ENCODE data around the gene CLIP1. TPM values are rescaled to one million over a fixed set of nuclear protein-coding genes. Genes with fewer than 3 reads are reported as not detected.

The CLIP1 gene
- total and polyA plus RNA-seq, 2 of the 8 experiments (the other 6 are each of a cell fraction or from before 2014, with no cell fraction given), result 19.0 to 27.6 TPM

DNA sequence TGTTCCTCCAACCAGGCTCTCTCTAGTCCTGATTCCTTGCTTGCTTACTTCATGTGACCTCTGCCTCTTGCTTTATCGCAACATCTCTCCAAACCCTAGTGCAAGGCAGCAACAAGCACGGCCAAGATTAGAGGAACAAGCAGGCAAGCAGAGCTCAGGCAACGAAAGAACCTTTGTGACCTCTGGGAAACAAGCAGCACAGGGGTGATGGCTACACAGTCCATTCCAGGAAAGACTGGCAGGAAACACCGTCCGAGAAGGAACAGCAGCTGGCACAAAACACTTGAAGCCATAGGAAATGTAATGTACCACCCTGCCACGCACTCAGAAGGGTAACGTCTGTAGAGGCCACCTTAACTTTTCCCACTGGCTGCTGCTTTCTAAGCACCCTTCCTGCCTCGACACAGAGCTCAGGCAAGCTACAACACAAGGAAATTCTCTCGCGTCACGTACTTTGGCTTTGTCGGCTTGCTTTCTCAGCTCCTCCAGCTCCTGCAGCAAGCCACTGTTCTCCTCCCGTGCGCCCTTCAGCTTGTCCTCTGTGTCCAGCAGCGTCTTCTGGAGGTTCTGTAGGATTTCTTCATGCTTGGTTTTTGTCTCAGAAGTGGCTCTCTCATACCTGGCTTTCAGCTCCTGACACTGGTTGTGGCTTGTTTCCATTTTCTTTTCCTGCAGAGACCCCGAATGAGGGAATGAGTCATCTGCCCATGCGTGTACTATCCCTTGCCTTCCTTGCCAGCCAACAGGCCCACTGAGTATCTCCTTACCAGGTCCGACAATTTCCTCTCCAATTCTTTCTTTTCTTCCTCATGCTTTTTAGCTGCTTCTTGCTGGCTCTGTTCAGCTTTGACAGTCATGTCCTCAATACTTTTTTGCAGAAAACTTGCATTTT lies 94.7 kb downstream of the CLIP1 start:
- no peaks in the 10 kb centered on the region for H3K79me1 ChIP-seq (ENCODE audit: low read depth, low read length)
- H3K4me1 ChIP-seq (replicated peaks in 1 of 4; ENCODE audit: control insufficient read depth in 3 of 4, insufficient read depth in 4 of 4, low read length in 3 of 4), result peaks cover 0 to 2% (median 0%) of the 10 kb centered on the region in 4 experiments; a peak in 1 of 7 replicates
- H3K4me3 ChIP-seq (ENCODE audit: extremely low read depth in 1 of 4, insufficient read depth in 2 of 4, low read depth in 3 of 4, low read length in 4 of 4), result no peak overlapping the region
- no peak overlapping the region for H3K56ac ChIP-seq (replicated peaks; ENCODE audit: insufficient read length, low read depth, low read length)
- ChIA-PET CTCF (ENCODE audit: partially characterized antibody) (interaction anchor here (1.4 to 3.1 kb wide), 4 partner anchors 9 to 138 kb away, joined by 4 to 10 read pairs (median 7); no protein-coding TSS in a partner anchor), POLR2A (ENCODE audit: partially characterized antibody) (interaction anchor here (1.7 kb wide), 1 partner anchor 40 kb away, joined by 4 read pairs; no protein-coding TSS in a partner anchor)
- H3K9ac ChIP-seq (replicated peaks in 1 of 4; ENCODE audit: extremely low read depth in 1 of 4, low read depth in 3 of 4, low read length in 3 of 4), result no peak overlapping the region
- no peak overlapping the region for H3K4ac ChIP-seq (replicated peaks; ENCODE audit: insufficient read length, low read depth, low read length)
- H2BK20ac ChIP-seq (ENCODE audit: low read length), result no peak overlapping the region
- no peak overlapping the region for H2BK12ac ChIP-seq (ENCODE audit: low read depth, low read length)
- H2BK120ac ChIP-seq (replicated peaks; ENCODE audit: low read depth, low read length), result no peak overlapping the region
- WGBS, 2 experiments (ENCODE audit: extremely low coverage in 1 of 2, insufficient coverage in 1 of 2, insufficient read length in 1 of 2, insufficient replicate concordance in 2 of 2, low coverage in 1 of 2, low lambda C conversion rate in 2 of 2, missing lambda C conversion rate in 1 of 2), result 91% methylated on average over 18 of the region's 18 CpGs; no CpG with 5 or more reads in 1 of the 2 experiments
- DNase-seq (ENCODE audit: low read depth in 1 of 2, low spot score in 2 of 2) (peak in 1 of 2 experiments; percentile 10), FAIRE-seq (no peak)
- no peak overlapping the region for H3K14ac ChIP-seq (ENCODE audit: insufficient read length)
- no peak overlapping the region for H3K4me2 ChIP-seq (ENCODE audit: insufficient read depth in 1 of 2, low read depth in 2 of 2, low read length in 2 of 2)
- no peaks in the 10 kb centered on the region for H3K9me3 ChIP-seq (ENCODE audit: insufficient read depth in 2 of 2, low read depth in 1 of 2, low read length in 1 of 2)
- H4K20me1 ChIP-seq (replicated peaks in 1 of 2; ENCODE audit: control insufficient read depth in 1 of 2, insufficient read depth in 2 of 2, low read length in 2 of 2), result no peaks in the 10 kb centered on the region
- no peaks in the 10 kb centered on the region for H3K27me3 ChIP-seq (replicated peaks in 1 of 4; ENCODE audit: control insufficient read depth in 3 of 4, extremely low read depth in 1 of 4, insufficient read depth in 3 of 4, low read length in 3 of 4)
- no peak overlapping the region for H4K91ac ChIP-seq (replicated peaks; ENCODE audit: insufficient read length, low read length)
- no peak overlapping the region for H2AFZ ChIP-seq (ENCODE audit: low read length)
- H2BK15ac ChIP-seq (ENCODE audit: low read length), result no peak overlapping the region
- no peak overlapping the region for H3K18ac ChIP-seq (ENCODE audit: extremely low read depth, low read length)
- no peaks in the 10 kb centered on the region for H3K79me2 ChIP-seq (ENCODE audit: control insufficient read depth in 1 of 2, insufficient read depth in 2 of 2, low read length in 2 of 2)
- H4K8ac ChIP-seq (ENCODE audit: extremely low read depth, insufficient read depth, low read length), result no peak overlapping the region
- H3K27ac ChIP-seq (ENCODE audit: low read depth, low read length), result no peak overlapping the region; the same call in 1 of the 2 replicates
- no peak overlapping the region for H3K23ac ChIP-seq (ENCODE audit: insufficient read length)
- no peaks in the 10 kb centered on the region for H3K23me2 ChIP-seq (ENCODE audit: low read depth, low read length)
- H4K5ac ChIP-seq (ENCODE audit: insufficient read length, low read depth, low read length), result no peak overlapping the region
- H3K36me3 ChIP-seq (ENCODE audit: control insufficient read depth in 2 of 4, insufficient read depth in 4 of 4, low read length in 3 of 4), result peaks cover 0 to 9% (median 2%) of the 10 kb centered on the region in 4 experiments; a peak in 3 of 8 replicates
- H2AK5ac ChIP-seq (ENCODE audit: low read depth, low read length), result no peak overlapping the region
- H2BK5ac ChIP-seq (ENCODE audit: low read depth, low read length), result peak overlapping the region; percentile 40; the same call in 1 of the 2 replicates
- no peak for TF ChIP-seq CTBP2 (IDR thresholded peaks at IDR 0.05; ENCODE audit: borderline replicate concordance, insufficient read depth, insufficient read length, low read length)
- TF ChIP-seq, protein P1, sequence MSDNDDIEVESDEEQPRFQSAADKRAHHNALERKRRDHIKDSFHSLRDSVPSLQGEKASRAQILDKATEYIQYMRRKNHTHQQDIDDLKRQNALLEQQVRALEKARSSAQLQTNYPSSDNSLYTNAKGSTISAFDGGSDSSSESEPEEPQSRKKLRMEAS (IDR thresholded peaks at IDR 0.05), result no peak
- no peak for TF ChIP-seq SIN3A (conservative IDR thresholded peaks at IDR 0.05 in 1 of 2, IDR thresholded peaks at IDR 0.05 in 1 of 2; ENCODE audit: low read depth in 1 of 2, low read length in 2 of 2)
- no peak for TF ChIP-seq CREB1 (IDR thresholded peaks at IDR 0.05)
- TF ChIP-seq SP4 (IDR thresholded peaks at IDR 0.05; ENCODE audit: low read length), result no peak
- TF ChIP-seq, protein P2, sequence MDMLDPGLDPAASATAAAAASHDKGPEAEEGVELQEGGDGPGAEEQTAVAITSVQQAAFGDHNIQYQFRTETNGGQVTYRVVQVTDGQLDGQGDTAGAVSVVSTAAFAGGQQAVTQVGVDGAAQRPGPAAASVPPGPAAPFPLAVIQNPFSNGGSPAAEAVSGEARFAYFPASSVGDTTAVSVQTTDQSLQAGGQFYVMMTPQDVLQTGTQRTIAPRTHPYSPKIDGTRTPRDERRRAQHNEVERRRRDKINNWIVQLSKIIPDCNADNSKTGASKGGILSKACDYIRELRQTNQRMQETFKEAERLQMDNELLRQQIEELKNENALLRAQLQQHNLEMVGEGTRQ (IDR thresholded peaks at IDR 0.05; ENCODE audit: low read length), result no peak
- TF ChIP-seq TEAD4 (IDR thresholded peaks at IDR 0.05; ENCODE audit: low read depth, low read length), result no peak
- no peak for TF ChIP-seq RXRA (IDR thresholded peaks at IDR 0.05; ENCODE audit: insufficient read depth, low read depth, low read length)
- no peak for TF ChIP-seq FOSL1 (IDR thresholded peaks at IDR 0.05; ENCODE audit: insufficient read depth, low read depth, low read length)

Measured in H1 (cell line).